Endodermal cell (in vitro differentiated cells): ENCODE results near the gene RNFT2. TPM values are rescaled to one million over a fixed set of nuclear protein-coding genes. Genes with fewer than 3 reads are reported as not detected.
A peak's percentile ranks its signal among the peaks of the same experiment; 100 is the strongest.

Experiments
- DNase-seq: peaks from one replicate; pipeline ENCODE4 v3.0.0-alpha.2; 2017
- H3K27ac ChIP-seq: 2 replicates; pipeline ENCODE4 v1.5.1; 2013; ENCODE audit warnings: mild to moderate bottlenecking, low read depth, low read length, moderate library complexity
- H3K27me3 ChIP-seq: 2 replicates; pipeline ENCODE4 v1.6.1; 2013; ENCODE audit warnings: mild to moderate bottlenecking, low read length, moderate library complexity; ENCODE audit not compliant: insufficient read depth, control insufficient read depth, poor library complexity, severe bottlenecking
- H3K36me3 ChIP-seq: 2 replicates; pipeline ENCODE4 v1.7.0; 2013; ENCODE audit warnings: mild to moderate bottlenecking, low read length, moderate library complexity; ENCODE audit not compliant: control insufficient read depth, insufficient read depth
- H3K4me1 ChIP-seq: one replicate; pipeline ENCODE4 v1.7.0; 2013; ENCODE audit warnings: low read length; ENCODE audit not compliant: control insufficient read depth, insufficient read depth
- H3K4me3 ChIP-seq: 2 replicates; pipeline ENCODE4 v1.5.1; 2013; ENCODE audit warnings: mild to moderate bottlenecking, low read length, moderate library complexity
- H3K9ac ChIP-seq: 2 replicates; pipeline ENCODE4 v1.6.1; 2013; ENCODE audit warnings: mild to moderate bottlenecking, low read length, moderate library complexity; ENCODE audit not compliant: poor library complexity, severe bottlenecking; ENCODE audit errors: extremely low read depth
- H3K9me3 ChIP-seq: 2 replicates; pipeline ENCODE4 v1.6.1; 2013; ENCODE audit warnings: mild to moderate bottlenecking, low read length, moderate library complexity; ENCODE audit not compliant: control insufficient read depth
- H3K27ac Mint-ChIP-seq: 2 replicates; pipeline ENCODE4 v1.8.0; 2020; ENCODE audit warnings: mixed read lengths
- H3K27me3 Mint-ChIP-seq: 2 replicates; pipeline ENCODE4 v1.8.0; 2021; ENCODE audit warnings: mild to moderate bottlenecking, mixed read lengths; ENCODE audit not compliant: insufficient read depth
- H3K36me3 Mint-ChIP-seq: 2 replicates; pipeline ENCODE4 v1.8.0; 2020; ENCODE audit warnings: low read depth, mixed read lengths
- H3K4me1 Mint-ChIP-seq: 2 replicates; pipeline ENCODE4 v1.8.0; 2020; ENCODE audit warnings: mixed read lengths
- H3K4me3 Mint-ChIP-seq: 2 replicates; pipeline ENCODE4 v1.8.0; 2020; ENCODE audit warnings: mild to moderate bottlenecking, moderate library complexity, mixed read lengths
- H3K9me3 Mint-ChIP-seq: 2 replicates; pipeline ENCODE4 v1.8.0; 2020; ENCODE audit warnings: mild to moderate bottlenecking, mixed read lengths
- CTCF ChIP-seq: fragments of 200-600 bp; sonication (generic); conservative IDR thresholded peaks from 2 replicates; pipeline ENCODE4 v1.5.0; 2021; ENCODE audit warnings: antibody characterized with exemption, mild to moderate bottlenecking
- WGBS, 2 experiments: methylation state at CpG; one replicate each; pipeline versions ENCODE4 v1.1.5 to v1.1.7; 2013; ENCODE audit warnings: missing lambda C conversion rate in 2 of 2, mixed read lengths in 1 of 2; ENCODE audit not compliant: insufficient coverage in 1 of 2, insufficient read length in 1 of 2; 5-methylcytosine and 5-hydroxymethylcytosine counted together
- total RNA-seq, 2 donors: library from RNA; stranded (reverse); fragmentation: NEBNext Ultra II Directional in 1 of 2; extraction: Animal tissue kit (Norgen Biotek cat#: 25700) in 1 of 2; gene quantifications; 2 replicates in 1 of 2; 3 replicates in 1 of 2; pipeline ENCODE4 v1.2.1, GENCODE V29; 2021

Gene RNFT2
- total RNA-seq, 2 donors from 2014 or later: 28.0 to 51.2 TPM

GRCh38 chr12:116717466-116718437 lies 20.4 kb upstream of the RNFT2 start:
- H3K36me3 ChIP-seq: peaks cover 83% of the 10 kb centered on the region
- H3K9me3 ChIP-seq: no peaks in the 10 kb centered on the region
- peaks cover 9% of the 10 kb centered on the region for H3K4me1 ChIP-seq
- WGBS, 2 experiments: 72 to 87% methylated on average over 25 to 27 of the region's 27 CpGs
- Mint-ChIP-seq H3K36me3 (peaks cover 59% of the 10 kb centered on the region), H3K4me3 (no peak overlapping the region), H3K4me1 (peaks cover 18% of the 10 kb centered on the region), H3K9me3 (no peaks in the 10 kb centered on the region), H3K27me3 (no peaks in the 10 kb centered on the region), H3K27ac (no peak overlapping the region)
- no peak for DNase-seq
- H3K9ac ChIP-seq: no peak overlapping the region
- H3K4me3 ChIP-seq: no peak overlapping the region
- peak overlapping the region; percentile 93 for H3K27ac ChIP-seq
- no peaks in the 10 kb centered on the region for H3K27me3 ChIP-seq
- no peak for TF ChIP-seq CTCF

GRCh38 chr12:116718655-116719454 lies 19.3 kb upstream of the RNFT2 start:
- Histone ChIP-seq H3K9me3 (no peaks in the 10 kb centered on the region), H3K4me3 (no peak overlapping the region), H3K4me1 (peaks cover 9% of the 10 kb centered on the region), H3K27ac (peak overlapping the region; percentile 93), H3K27me3 (no peaks in the 10 kb centered on the region), H3K9ac (no peak overlapping the region), H3K36me3 (peaks cover 75% of the 10 kb centered on the region)
- Mint-ChIP-seq H3K4me1 (peaks cover 18% of the 10 kb centered on the region), H3K36me3 (peaks cover 59% of the 10 kb centered on the region), H3K9me3 (no peaks in the 10 kb centered on the region), H3K27me3 (no peaks in the 10 kb centered on the region), H3K4me3 (no peak overlapping the region), H3K27ac (no peak overlapping the region)
- WGBS, 2 experiments: 71 to 91% methylated on average over 9 to 10 of the region's 10 CpGs
- no peak for DNase-seq
- TF ChIP-seq CTCF: no peak

- no peak for DNase-seq
- Histone ChIP-seq H3K27ac (peak overlapping the region; percentile 93), H3K4me3 (no peak overlapping the region), H3K36me3 (peaks cover 70% of the 10 kb centered on the region), H3K27me3 (no peaks in the 10 kb centered on the region), H3K9me3 (no peaks in the 10 kb centered on the region), H3K4me1 (peaks cover 9% of the 10 kb centered on the region), H3K9ac (no peak overlapping the region)
- peaks cover 18% of the 10 kb centered on the region for H3K4me1 Mint-ChIP-seq
- H3K36me3 Mint-ChIP-seq: peaks cover 56% of the 10 kb centered on the region
- 90% methylated on average over 9 to 15 of the region's 15 CpGs for WGBS, 2 experiments
- H3K27ac Mint-ChIP-seq: no peak overlapping the region
- H3K4me3 Mint-ChIP-seq: no peak overlapping the region
- H3K9me3 Mint-ChIP-seq: no peaks in the 10 kb centered on the region
- H3K27me3 Mint-ChIP-seq: no peaks in the 10 kb centered on the region
- no peak for TF ChIP-seq CTCF
Measured at GRCh38 chr12:116719731-116720528, 18.2 kb upstream of the RNFT2 start.
